ENCODE results near the gene GRIN3A. TPM values are rescaled to one million over a fixed set of nuclear protein-coding genes. Genes with fewer than 3 reads are reported as not detected.

Gene GRIN3A
- total RNA-seq, 1 experiment from 2014 or later = not detected

DNA sequence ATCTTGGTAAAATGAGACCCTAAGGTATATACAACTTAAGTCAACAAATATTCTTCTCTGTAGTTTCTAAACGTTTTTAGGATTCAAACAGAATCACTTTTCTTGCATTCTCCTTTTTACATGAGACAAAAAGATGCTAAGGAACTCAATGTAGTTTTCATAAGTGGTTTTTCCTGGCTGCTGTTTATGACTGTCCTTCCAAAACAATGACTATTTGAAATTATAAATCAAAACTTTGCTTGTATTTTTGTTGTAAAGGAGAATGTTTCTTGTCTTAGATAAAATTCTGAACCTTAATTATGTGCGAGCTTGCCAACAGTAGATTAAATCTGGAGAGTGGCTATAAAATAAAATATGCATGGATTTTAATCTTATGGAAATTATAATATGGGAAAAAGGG lies 53.8 kb downstream of the GRIN3A start:
- Histone ChIP-seq H4K20me1 (ENCODE audit: control insufficient read depth, insufficient read depth, insufficient read length) (no peaks in the 10 kb centered on the region), H3K79me1 (ENCODE audit: insufficient read depth, low read depth, low read length, poor library complexity, severe bottlenecking) (no peaks in the 10 kb centered on the region), H3T11ph (ENCODE audit: low read length) (no peak overlapping the region), H3K4me2 (ENCODE audit: insufficient read depth, insufficient read length, low read length) (no peak overlapping the region), H3K9ac (ENCODE audit: extremely low read depth, insufficient read length, low read length) (no peak overlapping the region), H3K4me1 (ENCODE audit: insufficient read depth, low read length) (no peaks in the 10 kb centered on the region), H3K14ac (ENCODE audit: insufficient read depth, low read length) (no peak overlapping the region), H2BK12ac (ENCODE audit: insufficient read length, low read depth, low read length) (no peak overlapping the region), H4K91ac (ENCODE audit: insufficient read length, low read depth, low read length) (no peak overlapping the region), H2BK5ac (ENCODE audit: insufficient read length, low read length) (no peak overlapping the region), H3K9me3 (ENCODE audit: control insufficient read depth, low read depth, low read length) (no peaks in the 10 kb centered on the region), H3K23me2 (ENCODE audit: insufficient read length, low read depth, low read length, poor library complexity, severe bottlenecking) (no peaks in the 10 kb centered on the region), H3K27ac (ENCODE audit: insufficient read length, low read depth, low read length) (no peak overlapping the region), H2AFZ (ENCODE audit: low read length) (no peak overlapping the region), H4K5ac (ENCODE audit: insufficient read length, low read depth, low read length) (no peak overlapping the region), H3K56ac (ENCODE audit: insufficient read length, low read depth, low read length) (no peak overlapping the region), H2BK20ac (ENCODE audit: low read depth, low read length, poor library complexity, severe bottlenecking) (no peak overlapping the region), H2AK5ac (ENCODE audit: insufficient read length, low read length) (no peak overlapping the region), H3K27me3 (ENCODE audit: insufficient read depth, low read length) (no peaks in the 10 kb centered on the region), H2BK120ac (ENCODE audit: low read depth, low read length, poor library complexity, severe bottlenecking) (no peak overlapping the region), H2BK15ac (ENCODE audit: low read depth, low read length) (no peak overlapping the region), H3K18ac (ENCODE audit: insufficient read length, low read depth, low read length) (no peak overlapping the region), H3K4ac (ENCODE audit: low read depth, low read length) (no peak overlapping the region), H4K8ac (replicated peaks; ENCODE audit: insufficient read length, low read depth, low read length) (no peak overlapping the region), H3K23ac (ENCODE audit: insufficient read length, low read depth, low read length) (no peak overlapping the region), H3K79me2 (ENCODE audit: insufficient read depth, low read length) (no peaks in the 10 kb centered on the region)
- Mint-ChIP-seq H3K4me1 (no peaks in the 10 kb centered on the region), H3K27me3 (ENCODE audit: low read depth) (peaks cover 3% of the 10 kb centered on the region; the same call in 1 of the 2 replicates), H3K9me3 (no peaks in the 10 kb centered on the region), H3K27ac (no peak overlapping the region), H3K36me3 (ENCODE audit: insufficient read depth in 1 of 3, low read depth in 3 of 3) (no peaks in the 10 kb centered on the region), H3K4me3 (no peak overlapping the region)
- TF ChIP-seq CTCF (conservative IDR thresholded peaks at IDR 0.05) = no peak
- no CpG with 5 or more reads among the region's 2 CpGs for WGBS (ENCODE audit: extremely low coverage, insufficient read length, low lambda C conversion rate)
- no peak for DNase-seq

Data from H9 (cell line).